SU-DHL-6 (cell line): Measurements from ENCODE around the gene CCNJL.

Experiments
- H2AFZ ChIP-seq: fragments of 200-600 bp; sonication (generic); 2 replicates; pipeline ENCODE4 v1.6.1; 2014; ENCODE audit warnings: low read depth, mild to moderate bottlenecking, moderate library complexity, mixed read lengths, antibody characterized with exemption, low read length; ENCODE audit not compliant: severe bottlenecking
- H3F3A ChIP-seq: fragments of 200-600 bp; shearing (Covaris generic); 2 replicates; pipeline ENCODE4 v1.6.0; 2016; ENCODE audit warnings: antibody characterized with exemption, mild to moderate bottlenecking; ENCODE audit not compliant: insufficient read depth
- H3K27ac ChIP-seq: fragments of 200-600 bp; sonication (generic); 2 replicates; pipeline ENCODE4 v1.5.1; 2016; ENCODE audit warnings: low read depth, mild to moderate bottlenecking, low read length, moderate library complexity, mixed read lengths
- H3K27me3 ChIP-seq: fragments of 200-600 bp; sonication (generic), shearing (Covaris generic); 2 replicates; pipeline ENCODE4 v1.6.0; 2014; ENCODE audit warnings: mild to moderate bottlenecking, low read length
- H3K36me3 ChIP-seq: fragments of 200-600 bp; sonication (generic); 2 replicates; pipeline ENCODE4 v1.6.1; 2014; ENCODE audit warnings: mild to moderate bottlenecking, low read length, mixed read lengths
- H3K4me2 ChIP-seq: fragments of 300-600, 200-600 bp; shearing (Covaris generic), sonication (generic); 2 replicates; pipeline ENCODE4 v1.6.0; 2014; ENCODE audit warnings: low read length, low read depth, mild to moderate bottlenecking; ENCODE audit not compliant: poor library complexity, severe bottlenecking
- H3K4me3 ChIP-seq: fragments of 200-600 bp; sonication (generic); 2 replicates; pipeline ENCODE4 v1.5.1; 2014; ENCODE audit warnings: antibody characterized with exemption, low read length, mild to moderate bottlenecking, mixed read lengths; ENCODE audit not compliant: insufficient read depth, poor library complexity, severe bottlenecking
- H3K79me2 ChIP-seq: fragments of 200-600 bp; sonication (generic); 2 replicates; pipeline ENCODE4 v1.6.1; 2014; ENCODE audit warnings: mild to moderate bottlenecking, low read length, moderate library complexity; ENCODE audit not compliant: insufficient read depth
- H3K9ac ChIP-seq: fragments of 200-600 bp; sonication (generic); 2 replicates; pipeline ENCODE4 v1.7.0; 2014; ENCODE audit warnings: mild to moderate bottlenecking, low read length
- H3K9me2 ChIP-seq: fragments of 200-600 bp; sonication (generic); replicated peaks from 2 replicates; pipeline ENCODE4 v1.6.1; 2014; ENCODE audit warnings: low read length; ENCODE audit not compliant: insufficient read depth
- H3K9me3 ChIP-seq: fragments of 200-600 bp; sonication (generic); 2 replicates; pipeline ENCODE4 v1.6.1; 2014; ENCODE audit warnings: low read length, mixed read lengths; ENCODE audit not compliant: insufficient read depth
- H4K20me1 ChIP-seq: fragments of 200-600 bp; sonication (generic); 2 replicates; pipeline ENCODE4 v1.6.1; 2014; ENCODE audit warnings: low read depth, mild to moderate bottlenecking, antibody characterized with exemption, low read length, moderate library complexity, mixed read lengths
- EZH2phosphoT487 ChIP-seq: fragments of 200-600 bp; sonication (generic), shearing (Covaris generic); conservative IDR thresholded peaks from 2 replicates; pipeline ENCODE4 v1.6.1; 2018; ENCODE audit warnings: mild to moderate bottlenecking, antibody characterized with exemption, low read length, moderate library complexity, mixed read lengths
- TF ChIP-seq, protein P1 (sequence below): fragments of 200-600 bp; sonication (generic); IDR thresholded peaks from one replicate; pipeline ENCODE4 v1.5.1; 2017; ENCODE audit warnings: antibody characterized with exemption, mild to moderate bottlenecking, low read length, moderate library complexity; ENCODE audit not compliant: insufficient read depth, poor library complexity, severe bottlenecking

The CCNJL gene

DNA sequence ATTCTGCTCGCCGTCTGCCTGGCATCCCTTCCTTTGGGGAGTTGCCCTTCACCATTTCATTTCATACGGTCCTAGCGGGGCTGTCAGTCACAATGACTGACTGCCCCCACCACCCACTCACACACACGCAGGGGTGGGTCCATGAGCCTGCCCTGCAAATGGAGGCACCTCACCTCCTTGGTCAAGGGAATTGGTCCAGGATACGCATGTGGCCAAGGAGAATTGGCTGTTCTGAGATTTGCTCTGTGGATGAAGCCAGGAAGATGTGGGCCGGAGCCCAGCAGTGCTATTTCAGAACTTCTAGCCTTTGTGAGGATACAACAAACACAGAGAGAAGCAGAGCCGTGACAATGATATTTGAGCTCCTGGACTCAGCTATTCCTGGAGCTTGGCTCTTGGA lies 41.0 kb upstream of the CCNJL start:
- Histone ChIP-seq H2AFZ (no peak overlapping the region), H3K9me2 (no peaks in the 10 kb centered on the region), H3K9me3 (no peaks in the 10 kb centered on the region), H3K27ac (no peak overlapping the region), H4K20me1 (no peaks in the 10 kb centered on the region), H3K79me2 (no peaks in the 10 kb centered on the region), H3K36me3 (no peaks in the 10 kb centered on the region), H3K4me3 (no peak overlapping the region), H3K4me2 (no peak overlapping the region), H3K9ac (no peak overlapping the region), H3K27me3 (no peaks in the 10 kb centered on the region), H3F3A (no peaks in the 10 kb centered on the region)
- no peak for TF ChIP-seq EZH2phosphoT487
- TF ChIP-seq, protein P1, sequence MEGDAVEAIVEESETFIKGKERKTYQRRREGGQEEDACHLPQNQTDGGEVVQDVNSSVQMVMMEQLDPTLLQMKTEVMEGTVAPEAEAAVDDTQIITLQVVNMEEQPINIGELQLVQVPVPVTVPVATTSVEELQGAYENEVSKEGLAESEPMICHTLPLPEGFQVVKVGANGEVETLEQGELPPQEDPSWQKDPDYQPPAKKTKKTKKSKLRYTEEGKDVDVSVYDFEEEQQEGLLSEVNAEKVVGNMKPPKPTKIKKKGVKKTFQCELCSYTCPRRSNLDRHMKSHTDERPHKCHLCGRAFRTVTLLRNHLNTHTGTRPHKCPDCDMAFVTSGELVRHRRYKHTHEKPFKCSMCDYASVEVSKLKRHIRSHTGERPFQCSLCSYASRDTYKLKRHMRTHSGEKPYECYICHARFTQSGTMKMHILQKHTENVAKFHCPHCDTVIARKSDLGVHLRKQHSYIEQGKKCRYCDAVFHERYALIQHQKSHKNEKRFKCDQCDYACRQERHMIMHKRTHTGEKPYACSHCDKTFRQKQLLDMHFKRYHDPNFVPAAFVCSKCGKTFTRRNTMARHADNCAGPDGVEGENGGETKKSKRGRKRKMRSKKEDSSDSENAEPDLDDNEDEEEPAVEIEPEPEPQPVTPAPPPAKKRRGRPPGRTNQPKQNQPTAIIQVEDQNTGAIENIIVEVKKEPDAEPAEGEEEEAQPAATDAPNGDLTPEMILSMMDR = no peak

- Histone ChIP-seq H3K27me3 (no peaks in the 10 kb centered on the region), H3K36me3 (no peaks in the 10 kb centered on the region), H3F3A (no peaks in the 10 kb centered on the region), H4K20me1 (no peaks in the 10 kb centered on the region), H3K4me3 (no peak overlapping the region), H3K27ac (no peak overlapping the region), H3K79me2 (no peaks in the 10 kb centered on the region), H3K9me2 (no peaks in the 10 kb centered on the region), H3K4me2 (no peak overlapping the region), H2AFZ (no peak overlapping the region), H3K9ac (no peak overlapping the region), H3K9me3 (no peaks in the 10 kb centered on the region)
- TF ChIP-seq EZH2phosphoT487 = no peak
- TF ChIP-seq, protein P1 = no peak
Measured at GRCh38 chr5:160352308-160352707, 39.9 kb upstream of the CCNJL start.

DNA sequence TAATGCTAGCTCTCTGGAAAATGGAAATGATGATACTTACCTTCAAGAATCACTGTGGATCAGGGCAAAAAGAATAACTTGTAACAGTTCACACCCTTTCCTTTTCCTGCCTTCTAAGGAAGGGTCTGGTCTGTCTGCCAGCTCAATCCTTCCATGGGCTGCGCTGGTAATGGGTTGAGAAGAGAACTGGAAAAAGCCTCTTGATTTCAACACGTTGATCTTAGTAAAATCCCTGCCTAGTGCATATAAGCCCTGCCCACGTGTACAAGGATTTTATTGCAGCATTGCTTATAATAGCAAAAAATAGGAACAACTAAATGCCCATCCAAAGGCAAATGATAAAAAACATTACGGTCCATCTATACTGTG lies 37.6 kb upstream of the CCNJL start:
- no peak for TF ChIP-seq EZH2phosphoT487
- TF ChIP-seq, protein P1 = no peak
- no peaks in the 10 kb centered on the region for H3K79me2 ChIP-seq
- no peaks in the 10 kb centered on the region for H3K27me3 ChIP-seq
- no peaks in the 10 kb centered on the region for H4K20me1 ChIP-seq
- no peak overlapping the region for H3K4me2 ChIP-seq
- H3K36me3 ChIP-seq = no peaks in the 10 kb centered on the region
- H3K27ac ChIP-seq = no peak overlapping the region
- H2AFZ ChIP-seq = no peak overlapping the region
- H3K9me3 ChIP-seq = no peaks in the 10 kb centered on the region
- H3K9me2 ChIP-seq = no peaks in the 10 kb centered on the region
- H3F3A ChIP-seq = no peaks in the 10 kb centered on the region
- H3K9ac ChIP-seq = no peak overlapping the region
- no peak overlapping the region for H3K4me3 ChIP-seq
